Neural cell (in vitro differentiated cells): Measurements from ENCODE around the gene CLEC12A.

Experiments used
- CTCF ChIP-seq: fragments of 450-650 bp; IDR thresholded peaks from 2 replicates; pipeline ENCODE4 v1.5.1; 2014; ENCODE audit warnings: antibody characterized with exemption, mild to moderate bottlenecking, moderate library complexity; ENCODE audit not compliant: poor library complexity, severe bottlenecking
- EZH2 ChIP-seq: fragments of 200-600, 300-800 bp; shearing (Covaris generic), sonication (generic); IDR thresholded peaks from 2 replicates; pipeline ENCODE4 v1.6.1; 2014; ENCODE audit warnings: antibody characterized with exemption, low read length, borderline replicate concordance, mild to moderate bottlenecking; ENCODE audit not compliant: insufficient read depth, poor library complexity, severe bottlenecking

- no peak for TF ChIP-seq EZH2
- TF ChIP-seq CTCF, result no peak
Observed at GRCh38 chr12:10001171-10001776, 30.1 kb downstream of the CLEC12A start.
